ENCODE results near the gene STPG3. TPM values are rescaled to one million over a fixed set of nuclear protein-coding genes. Genes with fewer than 3 reads are reported as not detected.

STPG3 gene
- total RNA-seq, 1 donor from 2014 or later = not detected

DNA sequence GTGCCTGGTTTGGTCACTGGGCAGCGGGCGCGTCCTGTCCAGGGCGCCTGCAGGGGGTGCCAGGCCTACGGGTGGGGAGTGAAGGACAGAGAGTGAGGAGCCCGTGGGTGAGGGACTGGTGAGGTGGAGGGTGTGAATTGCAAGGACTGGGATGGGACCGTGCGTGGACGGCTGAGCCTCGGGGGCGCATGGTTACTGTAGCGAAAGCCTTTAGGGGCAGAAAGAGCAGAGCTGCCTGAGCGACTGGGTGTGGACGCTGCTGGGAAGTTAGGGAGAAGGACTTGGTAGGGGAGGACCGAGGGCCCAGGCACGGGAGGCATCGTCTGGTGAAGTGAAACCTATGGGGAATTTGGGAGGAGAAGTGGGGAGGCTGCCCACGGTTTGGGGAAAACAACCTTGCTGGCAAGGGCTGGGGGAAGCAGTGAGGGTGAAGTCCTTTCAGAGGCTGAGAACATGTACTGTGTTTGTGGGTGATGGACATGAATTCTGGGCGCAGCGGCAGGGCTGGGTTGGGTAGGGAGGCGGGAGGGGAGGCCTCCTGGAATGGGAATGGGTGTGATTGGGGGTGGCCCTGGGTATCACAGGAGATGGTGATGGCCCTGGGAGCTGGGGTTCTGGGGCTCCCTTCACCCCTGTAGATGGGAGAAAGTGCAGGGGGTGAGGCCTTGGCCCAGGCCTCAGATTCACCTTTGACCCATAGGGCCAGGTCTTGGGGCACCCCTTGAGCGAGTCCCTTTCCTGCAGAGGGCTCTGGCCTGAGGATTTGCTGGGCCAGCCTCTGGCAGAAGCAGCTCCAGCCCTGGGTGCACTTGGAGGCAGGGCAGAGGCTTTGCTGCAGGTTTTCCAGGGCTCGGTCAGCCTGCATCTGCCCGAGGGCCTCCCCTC, 24.7 kb downstream of the STPG3 start:
- H3K27me3 ChIP-seq (ENCODE audit: control insufficient read depth, insufficient read depth, low read length) = no peaks in the 10 kb centered on the region
- FAIRE-seq = no peak
- no peak overlapping the region for H3K4me3 ChIP-seq (ENCODE audit: low read depth, low read length)
- TF ChIP-seq, protein P1, sequence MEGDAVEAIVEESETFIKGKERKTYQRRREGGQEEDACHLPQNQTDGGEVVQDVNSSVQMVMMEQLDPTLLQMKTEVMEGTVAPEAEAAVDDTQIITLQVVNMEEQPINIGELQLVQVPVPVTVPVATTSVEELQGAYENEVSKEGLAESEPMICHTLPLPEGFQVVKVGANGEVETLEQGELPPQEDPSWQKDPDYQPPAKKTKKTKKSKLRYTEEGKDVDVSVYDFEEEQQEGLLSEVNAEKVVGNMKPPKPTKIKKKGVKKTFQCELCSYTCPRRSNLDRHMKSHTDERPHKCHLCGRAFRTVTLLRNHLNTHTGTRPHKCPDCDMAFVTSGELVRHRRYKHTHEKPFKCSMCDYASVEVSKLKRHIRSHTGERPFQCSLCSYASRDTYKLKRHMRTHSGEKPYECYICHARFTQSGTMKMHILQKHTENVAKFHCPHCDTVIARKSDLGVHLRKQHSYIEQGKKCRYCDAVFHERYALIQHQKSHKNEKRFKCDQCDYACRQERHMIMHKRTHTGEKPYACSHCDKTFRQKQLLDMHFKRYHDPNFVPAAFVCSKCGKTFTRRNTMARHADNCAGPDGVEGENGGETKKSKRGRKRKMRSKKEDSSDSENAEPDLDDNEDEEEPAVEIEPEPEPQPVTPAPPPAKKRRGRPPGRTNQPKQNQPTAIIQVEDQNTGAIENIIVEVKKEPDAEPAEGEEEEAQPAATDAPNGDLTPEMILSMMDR (IDR thresholded peaks at IDR 0.05; ENCODE audit: insufficient read depth, low read length, severe bottlenecking) = no peak
- H3K36me3 ChIP-seq (ENCODE audit: control insufficient read depth, insufficient read depth, low read length) = peaks cover 23% of the 10 kb centered on the region
- DNase-seq (ENCODE audit: low read depth) = no peak

DNA sequence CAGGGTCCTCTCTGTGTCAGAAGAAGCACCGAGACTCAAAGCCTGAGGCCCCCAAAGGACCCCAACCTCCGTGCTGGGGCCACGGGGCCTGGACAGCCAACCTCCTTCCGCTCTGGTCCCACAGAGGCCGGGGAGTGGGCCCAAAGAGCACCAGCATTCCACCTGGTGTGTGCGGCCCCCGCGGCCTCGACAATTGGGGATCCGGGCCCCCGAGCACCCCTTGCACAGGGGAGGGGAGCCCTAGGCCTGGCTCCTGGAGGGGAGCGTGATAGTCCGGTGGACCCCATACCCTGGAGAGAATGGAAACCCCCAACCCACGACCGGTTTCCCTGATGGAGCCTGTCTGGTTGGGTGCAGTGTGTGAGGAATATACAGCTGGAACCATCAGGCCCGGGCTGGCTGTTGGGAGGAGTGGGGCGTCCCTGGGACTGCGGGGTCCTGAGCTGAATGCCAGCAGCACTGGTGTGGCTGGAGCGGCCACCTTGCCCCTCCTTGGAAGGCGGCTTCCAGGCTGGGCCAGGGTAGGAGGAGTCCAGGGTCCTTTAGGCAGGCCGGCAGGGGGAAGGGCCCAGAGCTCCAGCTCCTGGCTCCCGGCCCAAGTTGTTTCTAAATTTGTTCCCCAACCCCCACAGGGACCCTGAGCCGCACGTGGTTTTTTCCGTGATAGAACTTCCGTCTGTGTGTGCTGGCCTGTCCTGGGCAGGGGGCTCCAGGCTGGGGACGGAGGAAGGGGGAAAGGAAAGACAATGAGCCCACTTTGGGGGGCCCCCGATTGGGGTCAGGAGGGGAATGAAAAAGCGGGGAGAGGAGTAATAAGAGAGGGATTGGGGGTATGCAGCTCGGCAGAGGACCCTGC, 25.6 kb downstream of the STPG3 start:
- peaks cover 21% of the 10 kb centered on the region for H3K36me3 ChIP-seq (ENCODE audit: control insufficient read depth, insufficient read depth, low read length)
- H3K27me3 ChIP-seq (ENCODE audit: control insufficient read depth, insufficient read depth, low read length) = no peaks in the 10 kb centered on the region
- DNase-seq (ENCODE audit: low read depth) = no peak
- TF ChIP-seq, protein P1 (IDR thresholded peaks at IDR 0.05; ENCODE audit: insufficient read depth, low read length, severe bottlenecking) = no peak
- FAIRE-seq = no peak
- peak overlapping the region; percentile 82 for H3K4me3 ChIP-seq (ENCODE audit: low read depth, low read length)

DNA sequence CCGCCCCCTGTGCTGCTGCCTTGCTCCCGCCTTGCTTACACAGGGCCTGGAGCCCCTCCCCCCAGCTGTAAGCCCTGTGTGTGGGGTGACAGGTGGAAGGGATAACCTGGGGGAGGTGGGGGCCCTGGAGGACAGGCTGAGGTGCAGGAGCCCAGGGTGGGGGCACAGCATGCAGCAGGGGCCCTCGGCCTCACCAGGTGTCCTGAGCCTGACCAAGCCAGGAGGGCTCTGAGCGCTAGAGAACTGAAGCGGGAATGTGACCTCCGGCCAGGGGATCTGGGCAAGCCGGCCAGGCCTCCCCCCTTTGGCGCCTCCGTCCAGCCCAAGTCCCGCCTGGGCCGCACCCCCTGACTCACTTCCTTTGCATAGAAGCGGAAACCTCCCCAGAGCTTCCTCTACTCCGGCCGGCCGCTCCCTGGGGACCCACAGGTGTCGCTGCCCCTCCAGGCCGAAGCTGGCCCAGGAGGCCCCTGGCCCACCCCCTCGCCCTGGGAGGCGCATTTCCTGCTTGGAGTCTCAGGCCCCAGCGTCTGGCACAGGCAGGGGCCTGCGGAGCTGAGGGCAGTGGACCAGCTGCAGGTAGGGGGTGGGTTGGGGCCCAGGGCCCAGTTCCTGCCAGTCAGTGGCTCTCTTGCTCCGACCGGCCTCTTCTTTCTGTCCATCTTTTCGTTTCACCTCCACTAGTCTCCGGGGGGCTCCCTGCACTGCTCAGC, 26.4 kb downstream of the STPG3 start, which contains the start of gene TOR4A:
Gene TOR4A, plus strand, starts transcription at position 398 of the 713 bp plus-strand sequence. CDS start 964 bp downstream, outside the sequence.
- peak; percentile 69 for DNase-seq (ENCODE audit: low read depth)
- H3K27me3 ChIP-seq (ENCODE audit: control insufficient read depth, insufficient read depth, low read length) = no peaks in the 10 kb centered on the region
- TF ChIP-seq, protein P1 (IDR thresholded peaks at IDR 0.05; ENCODE audit: insufficient read depth, low read length, severe bottlenecking) = peak; percentile 45
- peaks cover 22% of the 10 kb centered on the region for H3K36me3 ChIP-seq (ENCODE audit: control insufficient read depth, insufficient read depth, low read length)
- FAIRE-seq = no peak
- H3K4me3 ChIP-seq (ENCODE audit: low read depth, low read length) = peak within 1 kb of the TSS; percentile 82

DNA sequence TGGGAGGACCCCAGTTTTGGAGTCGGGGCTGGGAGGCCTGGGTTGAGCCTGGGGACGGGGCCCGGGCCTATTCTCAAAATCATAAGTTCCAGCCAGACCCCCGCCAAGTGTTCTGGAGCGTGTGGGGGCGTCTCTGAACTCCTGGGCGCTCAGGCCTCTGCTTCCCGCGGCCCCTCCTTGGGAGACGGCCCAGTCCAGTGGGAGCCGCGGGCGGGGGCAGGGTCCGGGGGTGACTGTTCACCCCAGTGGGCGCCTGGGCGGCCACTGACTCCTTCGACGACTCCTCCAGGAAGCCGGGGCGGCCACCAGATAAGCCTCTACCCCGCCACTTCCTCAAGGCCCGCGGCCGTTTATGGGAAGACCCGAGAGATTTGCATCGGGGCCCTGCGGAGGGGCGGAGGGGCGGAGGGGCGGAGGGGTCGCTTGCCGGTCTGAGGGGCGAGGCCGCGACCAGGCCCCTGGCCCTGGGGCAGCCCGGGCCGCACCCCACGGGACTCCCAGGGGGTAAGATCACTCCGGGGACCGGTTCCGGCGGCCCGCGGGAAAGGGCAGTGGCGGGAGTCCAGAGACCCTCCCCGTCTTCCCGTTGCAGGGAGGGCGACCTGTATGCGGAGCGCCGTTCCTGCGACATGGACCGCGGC, 27.1 kb downstream of the STPG3 start:
- FAIRE-seq (no peak), DNase-seq (ENCODE audit: low read depth) (no peak)
- Histone ChIP-seq H3K36me3 (ENCODE audit: control insufficient read depth, insufficient read depth, low read length) (peaks cover 21% of the 10 kb centered on the region), H3K4me3 (ENCODE audit: low read depth, low read length) (peak overlapping the region; percentile 82), H3K27me3 (ENCODE audit: control insufficient read depth, insufficient read depth, low read length) (no peaks in the 10 kb centered on the region)
- TF ChIP-seq, protein P1 (IDR thresholded peaks at IDR 0.05; ENCODE audit: insufficient read depth, low read length, severe bottlenecking) = no peak

Data from bronchial epithelial cell (primary cell).